ENCODE data around the gene TPK1.

Gene TPK1

DNA sequence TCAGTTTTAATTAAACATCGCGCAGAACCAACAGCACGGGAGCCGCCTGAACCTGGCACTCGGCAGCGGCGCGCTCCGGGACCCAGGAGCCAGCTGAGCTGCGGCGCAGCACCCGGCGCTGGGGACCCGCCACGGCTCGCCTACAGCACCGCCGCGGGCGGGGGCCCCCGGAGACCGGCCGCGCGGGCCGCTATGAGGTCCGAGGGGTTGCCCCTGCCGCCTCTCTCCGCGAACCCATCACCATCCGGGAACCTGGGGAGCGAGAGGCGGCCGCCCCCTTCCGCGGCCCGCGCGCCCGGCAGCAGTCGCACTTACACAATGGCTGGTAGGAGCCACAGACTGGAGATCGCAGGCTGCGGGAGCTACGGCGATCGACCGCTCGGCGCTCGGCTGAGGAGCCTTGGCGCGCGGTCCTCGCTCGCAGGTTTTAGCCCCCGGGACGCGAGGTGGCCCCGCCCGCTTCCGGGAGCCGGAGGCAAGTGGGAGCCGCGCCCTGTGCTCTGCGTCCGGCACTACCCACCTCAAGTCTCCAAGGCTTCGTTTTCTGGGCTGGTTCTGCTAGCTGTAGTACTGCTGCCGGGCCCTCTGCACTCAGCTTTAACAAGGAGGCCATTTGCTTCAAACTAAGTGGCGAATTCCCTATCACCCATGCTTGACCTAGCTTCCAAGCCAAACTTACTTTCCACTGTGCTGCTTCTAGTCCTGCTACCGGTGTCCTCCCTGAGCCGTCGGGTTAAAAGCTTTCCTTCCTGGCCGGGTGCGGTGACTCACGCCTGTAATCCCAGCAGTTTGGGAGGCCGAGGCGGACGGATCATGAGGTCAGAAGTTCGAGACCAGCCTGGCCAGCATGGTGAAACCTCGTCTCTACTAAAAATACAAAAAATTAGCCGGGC, at the start of gene TPK1:
TPK1 (minus strand) TSS at position 402 of the 893 bp plus-strand sequence. CDS start 451 bp downstream, outside the sequence.
- DNase-seq: peak; percentile 97

DNA sequence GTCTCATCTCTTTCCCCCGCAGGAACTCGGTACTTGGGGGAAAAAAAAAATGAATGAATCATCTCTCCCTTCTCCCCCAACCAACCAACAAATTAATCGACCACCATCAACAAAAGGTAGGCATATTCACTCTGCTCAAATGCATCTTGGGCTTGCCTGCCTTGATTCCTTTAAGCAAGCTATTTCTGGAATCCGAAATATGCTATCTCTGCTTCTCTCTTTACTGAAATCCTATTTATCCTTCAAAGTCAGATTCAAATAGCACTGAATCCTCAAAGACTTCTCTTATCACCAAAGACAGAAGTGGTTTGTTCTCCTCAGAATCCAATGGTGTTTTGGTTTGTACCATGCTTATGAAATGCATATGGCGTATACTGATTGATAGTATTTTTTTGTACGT, 49.6 kb upstream of the TPK1 start:
- DNase-seq: no peak

DNA sequence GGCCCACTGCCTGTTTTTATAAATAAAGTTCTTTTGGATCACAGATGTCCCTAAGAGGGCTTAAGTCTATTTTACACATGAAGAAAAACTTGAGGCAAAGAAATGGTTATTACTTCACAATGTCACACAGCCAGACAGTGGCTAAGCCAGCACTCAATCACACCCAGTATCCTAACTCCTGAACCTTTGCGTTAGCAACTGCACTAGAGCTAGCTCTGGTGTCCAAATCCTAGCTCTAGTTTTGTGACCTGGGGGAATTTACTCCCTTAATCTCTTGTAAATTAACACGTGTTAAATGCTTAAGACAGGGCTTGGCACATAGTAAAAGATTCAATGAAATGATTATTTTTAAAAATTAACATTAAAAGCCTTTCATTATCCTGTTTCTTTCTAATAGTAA, 49.0 kb upstream of the TPK1 start:
- DNase-seq: no peak

DNA sequence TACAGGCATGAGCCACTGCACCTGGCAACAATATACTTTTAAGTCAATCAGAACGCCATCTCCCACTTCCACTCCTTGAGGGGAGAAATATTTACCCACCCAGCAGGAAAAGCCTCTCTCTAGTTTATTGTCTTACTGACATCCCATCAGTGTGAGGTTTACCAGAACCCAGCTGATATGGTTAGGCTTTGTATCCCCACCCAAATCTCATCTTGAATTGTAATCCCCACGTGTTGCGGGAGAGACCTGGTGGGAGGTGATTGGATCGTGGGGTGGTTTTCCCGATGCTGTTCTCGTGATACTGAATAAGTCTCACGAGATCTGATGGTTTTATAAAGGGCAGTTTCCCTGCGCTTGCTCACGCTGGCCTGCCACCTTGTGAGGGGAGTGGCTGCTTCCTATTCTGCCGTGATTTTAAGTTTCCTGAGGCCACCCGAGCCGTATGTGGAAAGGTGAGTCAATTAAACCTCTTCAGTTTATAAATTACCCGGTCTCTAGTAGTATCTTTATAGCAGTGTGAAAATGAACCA, 37.5 kb upstream of the TPK1 start:
- DNase-seq: no peak

GRCh38 chr7:144869082-144869481, 33.2 kb upstream of the TPK1 start:
- DNase-seq: no peak

DNA sequence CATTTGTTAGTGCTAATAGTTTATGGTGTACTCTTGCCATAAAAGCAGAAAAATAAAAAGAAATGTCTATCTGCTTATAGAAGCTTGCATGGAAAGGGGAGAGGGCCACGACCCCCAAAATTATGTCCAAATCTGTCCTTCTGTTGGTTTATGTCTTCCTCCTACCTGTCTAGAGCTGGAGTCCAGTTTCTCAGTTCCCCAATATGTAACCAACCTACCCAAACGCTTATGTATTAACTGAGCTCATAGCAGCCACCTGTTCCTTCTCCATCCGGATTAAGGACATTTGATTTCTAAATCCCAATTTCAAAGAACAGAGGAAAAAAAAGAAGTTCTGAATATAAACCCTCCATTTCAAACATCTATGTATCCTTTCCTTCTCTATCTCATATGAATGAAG, 30.3 kb upstream of the TPK1 start:
- DNase-seq: no peak

- no peak for DNase-seq
Measured at GRCh38 chr7:144863320-144863647, 27.4 kb upstream of the TPK1 start.

DNA sequence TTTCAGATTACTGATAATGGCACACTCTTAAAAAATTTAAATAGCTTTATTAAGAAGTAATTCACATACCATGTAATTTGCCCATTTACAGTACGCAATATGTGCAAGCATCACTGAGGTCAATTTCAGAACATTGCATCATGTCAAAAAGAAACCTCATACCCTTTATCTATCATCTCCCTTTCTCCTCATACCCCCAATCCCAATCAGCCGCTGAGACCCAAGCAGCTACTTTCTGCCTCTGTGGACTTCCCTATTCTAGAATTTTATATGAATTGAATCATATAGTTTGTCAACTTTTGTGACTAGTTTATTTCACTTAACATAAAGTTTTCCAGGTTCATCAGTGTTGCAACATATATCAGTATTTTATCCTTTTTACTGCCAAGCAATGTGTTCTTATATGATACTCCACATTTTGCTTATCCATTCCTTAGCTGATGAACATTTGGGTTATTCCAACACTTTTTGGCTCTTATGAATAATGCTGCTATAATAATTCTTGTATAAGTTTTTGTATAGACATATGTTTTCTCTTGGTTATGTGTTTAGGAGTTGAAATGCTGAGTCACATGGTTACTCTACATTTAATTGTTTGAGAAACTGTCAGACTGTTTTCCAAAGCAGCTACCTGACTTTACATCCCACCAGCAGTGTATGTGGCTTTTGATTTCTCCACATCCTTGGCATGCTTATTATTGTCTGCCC, 26.9 kb upstream of the TPK1 start:
- no peak for DNase-seq

DNA sequence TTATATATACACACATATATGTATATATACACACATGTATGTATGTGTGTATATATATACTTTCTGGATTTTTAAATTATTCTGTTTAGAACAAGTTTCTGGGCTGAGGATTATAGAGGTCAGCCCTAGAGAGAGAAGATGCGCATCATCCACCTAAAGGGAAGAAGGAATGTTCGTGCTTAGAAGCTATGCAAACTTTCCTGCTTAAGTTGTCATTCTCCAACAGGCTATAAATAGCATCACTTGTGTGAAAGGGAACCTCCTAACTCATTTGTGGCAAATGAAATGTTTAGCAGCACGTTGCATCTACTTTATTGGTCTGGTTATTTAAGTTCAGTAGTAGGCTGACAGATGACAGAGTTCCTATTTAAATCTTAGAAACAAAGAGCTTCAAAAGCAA, 23.9 kb upstream of the TPK1 start:
- no peak for DNase-seq

DNA sequence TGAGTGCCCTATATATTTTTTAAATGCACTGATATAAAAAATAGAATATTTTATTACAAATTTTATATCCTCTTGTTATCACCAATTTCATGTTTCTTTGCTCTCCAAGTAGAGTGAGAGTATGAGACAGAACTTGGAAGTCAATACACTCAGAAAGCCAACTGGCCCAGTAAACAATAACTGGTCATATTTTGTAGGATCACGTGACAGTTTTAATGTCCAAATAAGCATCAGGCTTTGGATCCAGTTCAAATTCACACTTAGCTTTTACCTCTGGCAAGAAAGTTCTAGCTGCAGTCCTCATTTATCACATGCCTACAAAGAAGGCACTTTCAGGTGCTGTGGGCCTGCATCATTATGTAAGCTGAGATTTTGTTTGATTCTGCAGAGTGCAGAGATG, 21.6 kb upstream of the TPK1 start:
- no peak for DNase-seq

DNA sequence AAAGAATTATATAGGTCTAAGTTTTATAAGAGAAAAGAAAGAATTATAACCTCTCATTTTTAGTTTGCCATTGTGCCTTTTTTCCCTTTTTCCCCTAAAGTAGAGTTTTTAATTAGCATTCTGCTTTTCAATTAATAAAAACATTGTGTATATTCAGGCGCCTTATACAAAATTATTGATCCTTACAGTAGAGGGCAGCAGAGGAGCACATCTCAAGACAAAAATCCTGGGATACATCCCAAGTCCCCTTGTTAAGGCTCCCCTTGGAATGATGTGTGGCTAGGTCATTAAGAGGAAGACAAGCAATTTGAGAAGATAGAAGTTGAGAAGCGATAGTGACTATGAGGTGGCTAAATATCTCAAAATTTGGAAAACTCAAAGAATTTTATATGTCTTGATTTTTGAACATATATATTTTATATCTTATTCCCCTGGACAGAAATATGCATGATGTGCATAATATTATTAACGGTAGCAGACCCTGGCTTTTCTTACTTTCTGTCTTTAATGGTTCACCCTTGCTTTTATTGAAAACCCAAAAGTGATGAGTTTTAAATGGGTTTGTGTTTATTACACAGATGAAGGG, 19.1 kb upstream of the TPK1 start:
- DNase-seq: no peak

DNA sequence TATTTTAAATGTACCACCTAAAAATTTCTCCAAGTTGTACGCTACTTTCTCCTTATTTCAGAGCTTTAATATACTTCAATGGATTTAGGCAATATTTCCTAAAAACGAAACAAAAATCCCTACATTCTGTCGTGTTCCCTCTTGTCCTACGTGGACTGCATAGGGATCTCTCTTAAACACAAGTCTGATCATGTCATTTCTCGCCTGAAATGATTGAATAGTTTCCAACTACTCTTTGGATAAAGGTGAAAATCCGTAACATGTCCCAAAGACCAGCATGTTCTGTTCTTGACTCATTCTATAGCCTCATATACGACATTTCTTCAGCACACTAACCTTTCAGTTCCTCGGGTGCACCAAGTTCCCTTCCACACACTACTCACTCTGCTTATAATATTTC, 17.7 kb upstream of the TPK1 start:
- no peak for DNase-seq

DNA sequence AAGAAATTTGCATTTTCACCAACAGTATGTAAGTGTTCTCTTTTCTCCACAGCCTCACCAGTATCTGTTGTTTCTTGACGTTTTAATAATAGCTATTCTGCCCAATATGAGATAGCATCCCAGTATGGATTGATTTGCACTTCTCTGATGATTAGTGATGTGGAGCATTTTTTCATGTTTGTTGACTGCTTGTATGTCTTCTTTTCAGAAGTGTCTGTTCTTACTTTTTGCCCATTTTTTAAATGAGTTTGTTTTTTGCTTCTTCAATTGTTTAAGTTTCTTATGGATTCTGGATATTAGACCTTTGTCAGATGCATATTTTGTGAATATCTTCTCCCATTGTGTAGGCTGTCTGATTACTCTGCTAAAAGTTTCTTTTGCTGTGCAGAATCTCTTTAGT, 12.2 kb upstream of the TPK1 start:
- DNase-seq: no peak

GRCh38 chr7:144842377-144842851, 6.6 kb upstream of the TPK1 start:
- no peak for DNase-seq

DNA sequence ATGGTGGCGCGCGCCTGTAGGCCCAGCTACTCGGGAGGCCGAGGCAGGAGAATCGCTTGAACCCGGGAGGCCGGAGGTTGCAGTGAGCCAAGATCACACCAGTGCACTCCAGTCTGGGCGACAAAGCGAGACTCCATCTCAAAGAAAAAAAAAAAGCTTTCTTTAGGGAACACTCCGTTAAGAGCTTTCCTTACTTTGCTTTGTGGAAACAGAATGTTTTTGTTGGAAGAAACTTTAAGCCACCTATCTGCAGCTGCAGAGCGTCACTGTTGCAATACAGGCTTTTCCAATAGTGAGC, 641 bp upstream of the TPK1 start:
- DNase-seq: no peak

DNA sequence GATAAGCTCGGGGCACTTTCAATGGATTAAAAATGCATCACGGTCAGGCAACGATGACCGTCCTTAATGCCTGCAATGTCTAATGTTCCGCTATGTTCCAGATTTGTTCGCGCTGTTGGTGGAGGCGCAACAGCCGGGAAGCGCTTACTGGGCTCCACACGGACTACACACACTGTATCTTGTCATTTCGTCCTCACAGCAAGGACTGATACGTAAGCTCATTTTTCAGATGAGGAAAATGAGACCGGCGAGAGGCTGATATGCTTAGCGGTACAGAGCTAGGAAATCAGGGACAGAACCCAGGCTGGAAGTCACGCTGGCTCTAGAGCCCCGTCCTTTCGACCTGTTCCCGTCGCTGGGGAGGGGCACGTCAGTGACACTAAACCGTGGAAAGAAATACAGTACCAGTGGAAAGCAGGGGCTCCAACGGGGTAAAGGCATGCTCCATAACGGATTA, 670 bp downstream of the TPK1 start:
- DNase-seq: no peak

GRCh38 chr7:144834641-144835144, 1.2 kb downstream of the TPK1 start:
- DNase-seq: peak; percentile 77

GRCh38 chr7:144830811-144831210, 5.0 kb downstream of the TPK1 start:
- no peak for DNase-seq

DNA sequence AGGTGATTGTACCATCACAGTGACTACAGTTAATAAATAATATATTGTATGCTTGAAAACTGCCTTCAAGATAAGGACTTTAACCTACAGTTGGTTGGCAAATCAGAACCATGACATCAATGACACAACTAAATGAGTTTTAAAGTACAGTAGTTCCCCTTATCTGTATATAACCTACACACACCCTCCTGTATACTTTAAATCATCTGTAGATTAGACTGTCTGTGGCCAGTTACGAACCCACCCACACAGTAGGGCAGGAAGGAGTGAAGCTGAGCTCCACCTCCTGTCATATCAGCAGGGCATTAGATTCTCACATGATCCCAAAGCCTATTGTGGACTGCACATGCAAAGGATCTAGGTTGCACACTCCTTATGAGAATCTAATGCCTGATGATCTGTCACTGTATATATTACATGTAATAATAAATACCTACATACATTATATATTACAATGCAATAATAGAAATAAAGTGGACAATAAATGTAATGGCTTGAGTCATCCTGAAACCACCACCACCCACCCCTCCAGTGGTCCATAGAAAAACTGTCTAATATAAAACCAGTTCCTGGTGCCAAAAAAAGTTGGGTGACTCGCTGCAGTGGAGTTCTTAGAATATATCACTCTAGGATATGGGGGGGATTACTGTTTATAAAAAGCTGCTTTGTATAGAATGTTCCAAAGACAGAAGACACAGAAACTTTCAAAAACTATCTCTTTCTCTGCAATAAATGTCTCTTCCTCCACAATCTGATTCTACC, 5.6 kb downstream of the TPK1 start:
- DNase-seq: no peak

GRCh38 chr7:144827621-144828020, 8.2 kb downstream of the TPK1 start:
- DNase-seq: no peak

GRCh38 chr7:144826208-144826607, 9.6 kb downstream of the TPK1 start:
- no peak for DNase-seq

GRCh38 chr7:144824360-144824759, 11.5 kb downstream of the TPK1 start:
- DNase-seq: no peak

DNA sequence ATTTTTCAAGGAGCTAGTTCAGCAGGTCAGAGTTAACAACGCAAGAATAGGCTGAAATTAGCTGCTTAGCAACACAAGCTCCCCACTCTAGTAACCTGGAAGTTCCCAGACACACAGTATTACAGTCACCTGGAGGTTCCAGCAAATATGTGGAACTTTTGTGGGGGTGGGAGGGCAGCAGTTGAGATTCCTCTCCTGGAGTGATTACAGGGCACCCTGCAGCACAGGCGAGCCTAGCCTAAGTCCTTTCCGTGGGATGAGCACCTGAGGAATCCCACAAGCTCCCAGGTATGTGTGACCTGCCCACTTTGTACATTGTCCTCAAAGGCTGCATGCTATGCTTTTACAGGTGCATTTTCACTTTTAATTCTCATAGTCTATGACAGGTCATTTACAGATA, 13.6 kb downstream of the TPK1 start:
- DNase-seq: no peak
